Stimulated activated CD4-positive, alpha-beta T cell treated with anti-CD3 and anti-CD28 coated beads, Interleukin-2, amount 100 ng/mL, for 24 hours (primary cell): ENCODE measurements around the gene SLC4A7.
"Not testable (repeated sequence)": the region's sequence is repeated elsewhere in the genome, so short reads cannot be mapped to it uniquely, and the experiment has no call there.

Experiments used
- DNase-seq, 2 donors: peaks; one replicate each; pipeline ENCODE4 v3.0.0-alpha.2; 2020

Gene SLC4A7

DNA sequence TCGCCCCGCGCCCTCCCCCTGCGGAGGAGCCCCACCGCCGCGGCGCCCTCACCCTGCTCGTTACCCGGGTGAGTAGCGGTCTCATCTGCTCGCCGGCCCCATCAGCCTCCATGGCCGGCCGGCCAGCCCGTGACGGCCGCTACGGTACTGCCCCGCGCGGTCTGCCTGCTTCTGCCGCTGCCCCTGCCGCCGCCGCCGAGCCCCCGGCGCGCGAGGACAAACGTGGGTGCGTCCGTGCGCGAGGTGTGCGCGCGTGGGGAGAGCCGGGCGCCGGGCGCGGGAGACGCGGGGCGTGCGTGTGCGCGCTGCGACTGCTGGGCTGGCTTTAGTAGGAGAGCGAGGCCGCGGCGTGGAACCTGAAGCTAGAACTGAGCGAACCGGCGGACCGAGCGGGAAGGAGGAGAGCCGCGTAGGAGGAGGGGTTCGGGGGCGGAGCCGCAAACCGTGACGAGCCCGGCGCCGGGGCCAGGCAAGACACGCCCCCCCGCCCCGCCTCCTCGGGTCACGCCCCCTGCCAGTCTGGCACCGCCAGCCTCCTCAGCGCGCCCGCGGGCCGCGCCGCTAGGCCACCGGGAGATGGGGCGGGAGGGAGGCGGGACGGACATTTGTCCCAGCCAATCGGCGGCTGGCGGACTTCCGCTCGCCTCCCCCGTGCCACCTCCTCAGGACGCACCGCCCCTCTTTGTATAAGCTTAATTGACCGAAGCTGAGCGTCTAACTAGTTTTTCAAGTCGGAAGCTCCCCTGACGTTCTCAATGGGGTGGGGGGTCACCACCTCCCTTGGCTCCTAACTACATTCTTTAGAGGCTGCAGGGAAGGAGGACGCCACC is at the start of gene SLC4A7:
SLC4A7 (minus strand) TSS at position 370 of the 830 bp plus-strand sequence; CDS start at position 112, 258 bp downstream.
- peak; percentile 99 for DNase-seq

DNA sequence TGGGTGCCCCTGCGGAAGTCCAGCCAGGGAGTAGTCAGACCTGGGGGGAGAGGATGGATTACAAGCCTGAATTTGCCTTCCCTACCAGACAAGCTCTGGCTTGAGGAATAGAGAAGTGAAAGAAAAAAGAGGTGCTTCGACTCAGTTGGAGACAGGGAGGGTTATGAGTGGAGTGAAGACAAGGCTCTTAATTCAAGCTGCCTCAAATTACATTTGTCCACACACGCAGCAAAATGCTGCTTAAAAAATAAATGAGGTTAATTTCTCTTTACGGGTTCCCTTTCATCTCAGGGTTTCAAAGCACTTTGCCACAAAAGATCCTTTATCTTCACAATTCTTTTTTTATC is 49.0 kb upstream of the SLC4A7 start:
- no peak for DNase-seq

DNA sequence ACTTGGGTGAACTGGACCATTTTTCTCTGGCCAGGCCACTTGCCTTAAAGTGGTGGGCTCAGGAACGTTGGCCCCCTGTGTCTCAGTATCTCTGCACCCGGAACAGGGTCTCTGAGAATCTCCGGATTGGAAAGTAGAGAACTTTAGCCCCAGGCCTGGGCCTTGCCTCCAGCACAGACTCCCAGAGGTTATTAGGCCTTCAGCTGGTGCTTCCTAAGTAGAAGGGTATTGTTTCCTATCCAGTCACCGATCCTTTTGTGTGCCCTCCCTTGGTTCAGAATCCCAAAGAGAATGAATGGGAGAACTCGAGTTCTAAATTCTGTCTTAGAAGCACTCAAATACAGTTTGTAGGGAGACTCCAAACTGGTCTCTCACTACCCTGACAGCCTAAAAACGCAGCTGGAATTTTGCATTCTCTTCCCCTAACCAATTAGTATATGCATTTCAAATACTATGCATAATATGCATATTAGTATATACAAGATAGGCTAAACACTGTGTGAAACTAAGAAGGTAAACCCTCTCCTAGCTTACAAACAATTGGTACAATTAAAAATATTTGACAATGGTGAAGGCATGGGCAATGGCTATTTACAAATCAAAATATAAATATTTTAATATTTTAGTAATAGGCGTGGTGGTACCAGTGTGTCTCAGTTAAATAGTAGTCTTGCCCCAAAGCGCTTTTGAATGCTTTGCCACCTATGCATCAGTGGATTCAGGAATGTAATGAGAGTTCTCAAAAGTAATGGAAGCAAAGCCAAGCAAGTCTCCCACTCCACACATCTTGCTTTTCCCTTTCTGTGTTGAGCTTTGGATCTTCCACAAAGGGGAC is 48.5 kb upstream of the SLC4A7 start:
- no peak for DNase-seq

DNA sequence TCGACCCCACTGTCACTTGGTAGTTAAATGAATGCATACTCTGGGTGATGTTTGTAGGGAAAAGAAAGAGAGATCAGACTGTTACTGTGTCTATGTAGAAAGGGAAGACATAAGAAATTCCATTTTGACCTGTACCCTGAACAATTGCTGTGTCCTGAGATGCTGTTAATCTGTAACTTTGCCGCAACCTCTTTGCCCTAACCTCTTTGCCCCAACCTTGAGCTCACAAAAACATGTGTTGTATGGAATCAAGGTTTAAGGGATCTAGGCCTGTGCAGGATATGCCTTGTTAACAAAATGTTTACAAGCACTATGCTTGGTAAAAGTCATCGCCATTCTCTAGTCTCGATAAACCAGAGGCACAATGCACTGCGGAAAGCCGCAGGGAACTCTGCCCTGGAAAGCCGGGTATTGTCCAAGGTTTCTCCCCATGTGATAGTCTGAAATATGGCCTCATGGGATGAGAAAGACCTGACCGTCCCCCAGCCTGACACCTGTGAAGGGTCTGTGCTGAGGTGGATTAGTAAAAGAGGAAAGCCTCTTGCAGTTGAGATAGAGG is 47.1 kb upstream of the SLC4A7 start:
- DNase-seq, result not testable (repeated sequence)

DNA sequence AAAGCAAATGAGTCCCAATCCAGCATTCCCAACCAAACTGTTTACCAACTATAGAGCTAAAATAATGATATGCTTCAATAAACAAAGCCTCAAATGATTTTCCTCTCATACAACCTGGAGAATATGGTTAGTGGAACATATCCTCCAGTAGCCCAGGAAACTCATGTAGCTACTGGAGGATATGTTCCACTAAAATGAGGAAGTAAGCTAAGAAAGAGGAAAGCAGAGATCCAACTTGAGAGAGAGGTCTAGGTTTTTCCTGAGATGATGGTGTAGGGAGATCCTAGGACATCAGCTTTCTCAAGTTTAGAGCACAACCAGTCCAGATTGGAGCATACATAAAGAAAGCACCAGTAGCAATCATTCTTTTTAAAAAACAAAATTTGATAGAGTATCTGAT is 44.6 kb upstream of the SLC4A7 start:
- no peak for DNase-seq

DNA sequence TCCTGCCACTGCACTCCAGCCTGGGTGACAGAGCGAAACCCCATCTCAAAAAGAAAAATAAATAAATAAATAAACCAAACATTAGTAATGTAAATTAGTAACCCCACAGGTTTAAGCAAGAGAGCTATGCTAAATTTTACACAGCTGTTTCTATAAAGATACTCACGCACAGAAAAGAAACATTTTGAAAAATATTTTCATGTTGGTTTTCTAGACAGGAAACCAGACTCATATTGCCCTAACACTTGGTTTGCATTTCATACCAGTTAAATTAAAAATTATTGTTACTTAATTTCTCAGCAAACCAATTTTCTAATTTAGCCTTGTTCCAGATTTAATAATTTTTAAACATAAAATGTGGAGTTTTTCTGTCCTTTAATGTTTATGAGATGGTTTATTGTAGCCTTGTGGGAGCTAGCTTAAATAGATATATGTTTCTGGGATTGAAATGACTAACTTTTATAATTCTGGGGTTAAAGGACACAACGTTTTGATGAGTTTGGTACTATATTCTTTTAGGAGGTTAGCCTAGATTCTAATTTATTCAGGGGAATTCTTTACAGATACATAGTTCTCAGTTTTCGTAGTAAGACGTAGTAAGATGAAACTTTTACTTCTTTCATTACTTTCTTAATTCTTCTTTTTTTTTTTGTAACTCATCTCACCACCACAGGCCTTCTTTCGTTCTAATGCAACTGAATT is 42.6 kb upstream of the SLC4A7 start:
- DNase-seq, result no peak

DNA sequence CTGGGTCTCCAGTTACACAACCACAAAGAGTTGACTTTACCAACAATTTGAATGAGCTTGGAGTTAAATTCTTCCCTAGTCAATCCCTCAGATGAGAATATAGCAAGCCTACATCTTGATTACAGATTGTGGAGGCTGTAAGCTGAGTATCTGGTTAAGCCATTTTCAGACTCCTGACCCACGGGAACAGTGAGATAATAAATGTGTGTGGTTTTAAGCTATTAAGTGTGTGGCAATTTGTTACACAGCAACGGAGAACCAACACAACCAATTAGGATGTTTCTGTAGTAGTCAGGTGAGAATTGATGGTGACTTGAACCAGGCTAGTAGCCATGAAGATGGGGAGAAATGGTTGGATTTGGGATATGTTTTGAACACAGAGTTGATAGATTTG is 37.7 kb upstream of the SLC4A7 start:
- no peak for DNase-seq

DNA sequence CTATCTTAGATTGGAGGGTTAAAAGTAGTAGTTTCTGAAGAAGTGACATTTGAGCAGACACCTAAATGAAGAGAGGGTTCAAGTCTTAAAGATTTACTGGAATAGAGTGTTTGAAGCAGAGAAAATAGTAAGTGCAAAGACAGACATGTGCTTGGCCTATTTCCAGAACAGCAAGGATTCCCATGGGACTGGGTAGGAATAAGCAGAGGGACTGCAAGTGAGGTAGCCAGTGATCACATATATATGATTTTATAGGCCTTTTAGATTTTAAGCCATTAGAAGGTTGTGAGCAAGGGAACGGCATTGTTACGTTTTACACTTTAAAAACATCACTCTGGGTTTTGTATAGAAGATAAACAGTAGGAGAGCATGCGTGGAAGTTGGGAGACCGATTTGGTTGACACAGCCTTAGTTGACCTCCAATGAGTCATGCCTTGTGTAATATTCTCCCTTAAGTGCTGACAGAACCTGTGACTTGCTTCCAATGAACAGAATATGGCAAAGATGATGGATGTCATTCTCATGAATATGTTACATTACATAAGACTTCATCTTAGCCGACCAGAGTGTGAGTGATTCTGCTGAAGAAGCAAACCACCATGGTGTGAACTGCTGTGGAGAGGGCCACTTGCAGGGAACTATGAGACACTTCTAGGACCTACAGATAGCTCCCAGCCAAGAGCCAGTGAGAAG is 37.1 kb upstream of the SLC4A7 start:
- DNase-seq, result no peak

DNA sequence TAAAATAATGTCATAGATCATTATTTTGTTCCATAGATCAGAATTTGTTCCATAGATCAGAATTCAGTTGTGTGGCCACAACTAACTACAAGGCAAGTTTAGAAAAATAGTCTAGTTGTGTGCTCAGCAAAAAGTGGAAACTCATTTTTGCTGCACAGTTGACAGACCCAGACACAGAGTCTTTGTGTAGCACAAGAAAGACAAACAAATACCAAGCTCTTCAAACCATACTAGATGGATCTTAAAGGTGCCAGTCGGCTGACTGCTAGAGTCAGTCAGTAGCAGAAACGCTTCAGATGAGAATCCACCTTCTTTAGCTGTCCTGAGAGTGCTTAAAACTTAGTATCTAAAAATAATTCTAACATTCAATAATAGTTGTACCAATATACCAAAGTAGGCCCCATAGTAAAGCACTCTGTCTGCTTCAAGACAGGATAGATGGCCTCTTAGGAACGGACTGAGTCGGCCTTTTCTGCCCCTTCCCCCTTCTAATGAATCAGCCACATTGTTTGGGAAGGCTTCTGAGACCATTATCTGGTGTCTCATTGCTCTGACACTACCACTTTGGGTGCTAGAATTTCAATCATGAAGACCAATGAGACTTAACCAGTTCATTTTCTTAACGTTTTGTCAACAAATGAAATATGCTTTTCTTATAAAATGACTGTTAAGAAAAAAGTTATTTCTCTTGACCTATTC is 27.7 kb upstream of the SLC4A7 start:
- no peak for DNase-seq

DNA sequence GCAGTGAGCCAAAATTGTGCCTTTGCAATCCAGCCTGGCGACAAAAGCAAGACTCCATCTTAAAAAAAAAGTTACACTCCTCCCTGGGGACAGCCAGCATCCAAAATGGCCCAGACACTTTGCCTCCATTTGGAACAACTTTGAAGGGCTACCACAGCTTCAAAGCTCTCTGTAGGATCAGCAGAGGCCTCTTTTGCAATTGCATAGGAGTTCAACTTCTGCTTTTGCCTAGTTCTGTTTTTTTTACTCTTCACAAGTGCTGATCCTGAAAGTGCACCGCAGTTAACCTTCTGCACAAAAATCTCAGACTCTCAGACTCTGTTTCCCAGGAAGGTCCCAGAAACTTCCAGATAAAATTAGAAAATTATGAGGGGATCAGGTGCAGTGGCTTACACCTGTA is 25.2 kb upstream of the SLC4A7 start:
- DNase-seq, result no peak

DNA sequence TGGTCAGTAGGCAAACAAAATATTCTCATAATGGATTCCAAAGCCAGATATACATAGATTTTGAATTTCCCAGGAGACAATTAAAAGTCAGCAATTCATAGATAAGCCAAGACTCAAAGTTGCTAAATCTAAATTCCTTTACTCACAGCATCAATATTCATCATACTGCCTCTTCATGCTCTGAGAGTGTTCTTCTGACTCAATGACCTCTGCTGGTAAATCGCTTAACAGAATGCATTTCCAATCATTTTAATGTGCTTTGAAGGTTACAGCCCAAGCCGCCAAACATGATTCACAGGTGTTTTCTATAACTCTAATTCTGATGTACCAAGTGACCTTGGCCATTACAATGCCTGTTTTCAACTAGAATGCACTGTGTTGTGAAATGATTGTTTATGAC is 24.2 kb upstream of the SLC4A7 start:
- DNase-seq, result no peak

DNA sequence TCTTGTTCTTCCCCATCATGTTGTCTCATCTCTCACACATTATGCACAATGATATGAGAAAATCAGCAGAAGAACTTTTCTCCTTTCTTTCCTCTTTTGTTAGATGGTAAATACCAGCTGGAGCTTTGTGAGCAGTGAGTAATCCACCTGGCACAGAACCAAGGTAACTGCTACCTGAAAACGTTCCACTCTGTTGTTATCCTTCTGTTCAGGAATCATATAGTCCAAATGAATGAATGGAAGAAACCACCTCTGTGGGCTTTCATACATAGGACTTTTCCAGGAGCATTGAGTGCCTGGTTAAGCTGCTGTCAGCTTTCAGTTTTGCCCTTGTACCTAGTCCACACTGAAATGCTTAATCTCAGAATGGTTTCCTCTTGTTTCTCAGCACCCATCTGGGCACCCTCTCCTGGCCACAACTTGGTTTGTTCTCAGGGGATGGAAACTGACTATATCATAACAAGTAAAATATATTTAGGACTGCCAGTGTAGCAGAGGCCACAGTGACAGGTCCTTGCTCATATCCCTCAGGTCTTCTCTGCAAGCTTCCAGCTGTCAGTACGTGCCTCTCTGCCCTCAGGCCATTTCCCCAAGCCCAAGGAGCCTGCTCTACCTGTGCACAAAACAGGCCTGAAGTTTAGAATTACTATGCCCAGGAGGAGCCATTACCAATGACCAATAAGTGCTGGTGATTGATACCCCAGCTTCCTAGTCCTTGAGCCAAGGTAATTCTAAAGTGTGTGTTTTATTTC is 23.5 kb upstream of the SLC4A7 start:
- DNase-seq, result no peak

DNA sequence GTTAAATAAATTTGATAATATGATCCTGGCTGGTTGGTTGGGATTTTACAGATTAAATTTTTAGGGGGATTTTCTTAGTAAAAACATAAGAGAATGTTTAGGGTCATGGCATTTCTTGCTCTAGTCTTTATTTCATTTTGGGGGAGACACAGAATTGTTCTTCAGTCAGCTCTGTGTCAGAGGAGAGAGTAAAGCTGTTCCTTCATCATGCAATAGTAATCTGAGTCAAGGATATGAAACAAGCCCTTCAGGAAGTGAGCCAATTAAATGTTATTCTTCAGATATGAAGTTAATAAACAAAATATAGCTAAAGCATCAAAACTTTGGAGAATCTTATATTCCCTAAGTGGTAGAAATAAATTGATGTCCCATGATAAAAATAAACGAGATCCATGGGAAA is 22.9 kb upstream of the SLC4A7 start:
- no peak for DNase-seq

DNA sequence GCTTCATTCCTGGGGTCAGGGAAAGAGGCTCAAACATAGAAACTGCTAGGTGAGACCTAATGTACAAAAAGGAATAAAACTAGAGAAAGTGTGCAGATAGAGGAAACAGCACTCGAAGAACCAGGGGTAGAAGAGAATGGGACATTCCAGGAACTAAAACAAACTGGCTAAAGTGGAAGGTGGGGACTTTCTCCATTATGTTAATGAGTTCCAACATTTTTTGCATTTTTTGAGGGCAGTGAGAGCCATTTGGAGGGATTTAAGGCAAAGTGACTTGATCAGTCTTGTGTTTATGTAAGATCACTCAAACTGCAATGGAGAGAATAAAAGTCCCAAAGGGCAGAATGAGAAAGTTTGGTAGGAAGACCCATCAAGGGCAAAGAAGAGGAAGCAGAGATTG is 20.6 kb upstream of the SLC4A7 start:
- no peak for DNase-seq

DNA sequence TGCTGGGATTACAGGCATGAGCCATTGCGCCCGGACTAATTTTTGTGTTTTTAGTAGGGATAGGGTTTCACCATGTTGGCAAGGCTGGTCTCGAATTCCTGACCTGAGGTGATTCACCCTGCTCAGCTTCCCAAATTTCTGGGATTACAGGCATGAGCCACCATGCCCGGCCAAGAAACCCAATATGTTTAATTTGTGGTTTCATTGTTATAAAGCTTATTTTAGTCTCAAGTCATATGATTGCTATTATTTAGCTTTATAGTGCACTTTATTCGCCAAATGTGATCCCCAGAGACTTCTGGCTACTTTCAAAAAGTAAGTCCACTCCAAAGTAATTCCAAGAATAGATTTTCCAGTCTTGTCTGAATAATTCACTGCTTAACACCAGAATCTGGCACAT is 19.3 kb upstream of the SLC4A7 start:
- no peak for DNase-seq

DNA sequence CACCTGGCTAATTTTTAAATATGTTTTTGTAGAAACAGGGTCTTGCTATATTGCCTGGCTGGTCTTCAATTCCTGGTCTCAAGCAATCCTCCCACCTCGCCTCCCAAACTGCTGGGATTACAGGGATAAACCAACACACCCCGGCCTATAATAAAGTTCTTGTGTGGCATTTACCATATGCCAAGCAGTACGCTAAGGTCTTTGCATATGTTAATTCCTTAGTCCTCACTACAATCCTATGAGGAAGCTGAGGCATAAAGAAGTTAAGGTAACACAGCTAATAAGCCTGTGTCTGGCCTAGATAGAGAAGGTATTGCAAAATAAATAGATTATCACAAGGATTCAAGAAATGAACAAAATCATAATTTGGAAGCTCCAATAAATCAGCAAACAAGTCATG is 17.6 kb upstream of the SLC4A7 start:
- no peak for DNase-seq

DNA sequence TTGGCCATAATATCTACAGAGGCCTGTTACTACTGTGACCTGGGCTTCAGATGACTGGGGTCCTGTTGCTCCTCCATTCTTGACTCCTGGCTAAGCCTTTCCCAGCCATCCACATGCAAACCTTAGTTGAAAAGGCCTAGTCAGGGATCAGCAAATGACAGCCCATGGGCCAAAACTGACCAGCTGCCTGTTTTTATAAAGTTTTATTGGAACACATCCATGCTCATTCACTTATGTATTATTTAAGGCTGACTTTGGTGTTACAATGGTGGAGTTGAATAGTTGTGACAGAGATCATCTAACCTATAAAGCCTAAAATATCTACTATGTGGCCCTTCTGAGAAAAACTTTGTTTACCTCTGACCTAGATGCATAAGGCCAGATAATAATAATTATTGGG is 16.8 kb upstream of the SLC4A7 start:
- no peak for DNase-seq

DNA sequence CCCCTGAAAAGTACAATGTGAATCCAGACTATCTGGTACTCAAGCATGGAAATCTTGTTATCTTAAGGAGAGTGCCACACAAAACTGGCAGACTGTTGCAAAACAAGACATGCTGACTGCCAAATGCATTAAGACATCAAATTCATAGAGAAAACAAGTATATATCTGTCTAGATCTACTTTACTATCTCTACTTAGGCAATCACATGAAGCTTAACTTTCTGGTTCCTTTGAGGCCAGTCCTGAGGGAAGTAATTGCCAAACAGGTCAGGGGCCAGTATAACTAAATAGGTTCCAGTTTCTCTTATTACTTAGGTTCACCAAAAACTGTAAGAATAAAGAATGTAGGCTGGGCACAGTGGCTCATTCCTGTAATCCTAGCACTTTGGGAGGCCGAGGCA is 15.9 kb upstream of the SLC4A7 start:
- no peak for DNase-seq

DNA sequence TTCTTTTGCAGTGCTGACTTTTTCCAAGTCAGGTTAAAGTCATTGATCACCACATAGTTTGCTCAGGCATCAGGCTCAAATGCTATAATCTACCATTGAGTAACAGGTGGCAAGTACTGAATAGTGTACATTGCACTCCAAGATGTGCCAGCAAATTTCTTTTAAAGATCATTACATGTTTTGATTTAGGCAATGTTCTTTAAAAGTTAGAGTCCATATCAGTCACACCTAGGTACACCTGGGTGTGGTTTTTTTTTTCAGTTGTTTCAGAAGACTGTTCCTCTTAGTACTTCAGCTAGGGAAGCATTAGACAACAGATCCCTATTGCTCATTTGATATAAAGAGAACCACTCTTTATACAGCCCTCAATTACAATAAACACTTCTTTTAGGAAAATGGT is 10.6 kb upstream of the SLC4A7 start:
- DNase-seq, result no peak

DNA sequence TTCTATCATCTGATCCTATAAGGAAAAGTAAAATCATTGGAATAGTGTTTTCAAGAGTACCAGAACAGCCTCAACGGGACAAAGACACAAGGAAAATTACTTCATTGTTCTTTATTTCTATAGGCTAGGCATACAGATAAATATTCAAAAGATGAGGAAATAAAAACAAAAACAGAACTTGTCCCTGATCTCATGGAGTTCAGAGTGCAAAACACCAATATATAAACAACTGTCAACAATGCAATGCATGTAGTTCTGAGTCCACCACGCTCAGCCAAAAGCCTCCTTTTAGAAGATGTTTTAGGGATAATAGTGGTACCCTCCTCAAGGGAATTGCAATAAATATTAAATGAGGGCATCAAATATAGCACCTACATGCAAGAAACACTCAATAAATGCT is 4.6 kb upstream of the SLC4A7 start:
- no peak for DNase-seq

DNA sequence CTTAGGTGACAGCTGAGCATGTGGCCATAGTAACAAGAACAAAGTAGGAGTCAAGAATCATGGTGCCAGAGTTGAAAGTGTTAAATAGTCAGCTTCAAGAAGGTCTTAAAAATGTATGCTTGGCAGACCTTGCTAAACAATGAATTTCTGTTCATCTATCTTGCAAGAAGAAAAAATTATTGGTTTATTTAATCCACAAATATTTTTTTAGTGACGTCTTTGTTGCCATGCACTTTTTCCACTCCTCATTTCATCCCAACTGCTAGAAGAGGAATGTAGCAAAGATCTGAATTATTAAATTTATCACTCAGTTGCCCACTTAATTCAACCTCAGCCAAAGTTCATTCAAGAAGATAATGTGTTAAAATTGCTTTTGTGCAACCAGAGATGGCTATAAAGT is 3.2 kb upstream of the SLC4A7 start:
- no peak for DNase-seq
